GM21360 (cell line): ENCODE data around the gene S100B.

Experiments
- ATAC-seq: cut with Tn5 transposase; IDR thresholded peaks from one replicate; pipeline ENCODE4 v1.9.1; 2021; ENCODE audit warnings: mild to moderate bottlenecking, moderate library complexity; ENCODE audit not compliant: unreplicated experiment

The S100B gene

GRCh38 chr21:46562472-46562871, 42.4 kb downstream of the S100B start:
- no peak for ATAC-seq

GRCh38 chr21:46561445-46562090, 43.3 kb downstream of the S100B start:
- ATAC-seq, result no peak

- no peak for ATAC-seq
These were observed 44.1 kb downstream of the S100B start for GRCh38 chr21:46560568-46561444.

GRCh38 chr21:46559291-46559983, 45.4 kb downstream of the S100B start:
- no peak for ATAC-seq

GRCh38 chr21:46557919-46558392, 46.9 kb downstream of the S100B start:
- ATAC-seq, result no peak

GRCh38 chr21:46557469-46557868, 47.4 kb downstream of the S100B start:
- ATAC-seq, result no peak

GRCh38 chr21:46556802-46557201, 48.1 kb downstream of the S100B start:
- ATAC-seq, result no peak

GRCh38 chr21:46555678-46556077, 49.2 kb downstream of the S100B start:
- ATAC-seq, result no peak

- no peak for ATAC-seq
These were observed 49.7 kb downstream of the S100B start for GRCh38 chr21:46555225-46555617.

- no peak for ATAC-seq
These were observed 50.3 kb downstream of the S100B start for GRCh38 chr21:46554431-46555224.

GRCh38 chr21:46553993-46554392, 50.9 kb downstream of the S100B start:
- no peak for ATAC-seq

GRCh38 chr21:46552865-46553379, 52.0 kb downstream of the S100B start:
- no peak for ATAC-seq

- no peak for ATAC-seq
These were observed 52.6 kb downstream of the S100B start for GRCh38 chr21:46552274-46552673.

GRCh38 chr21:46551636-46552241, 53.1 kb downstream of the S100B start:
- no peak for ATAC-seq

GRCh38 chr21:46550116-46550941, 54.6 kb downstream of the S100B start:
- no peak for ATAC-seq

- no peak for ATAC-seq
These were observed 55.2 kb downstream of the S100B start for GRCh38 chr21:46549650-46550049.
